ENCODE data around the gene RMND5B.
"Not testable (repeated sequence)": the region's sequence is repeated elsewhere in the genome, so short reads cannot be mapped to it uniquely, and the experiment has no call there.

RMND5B gene, protein sequence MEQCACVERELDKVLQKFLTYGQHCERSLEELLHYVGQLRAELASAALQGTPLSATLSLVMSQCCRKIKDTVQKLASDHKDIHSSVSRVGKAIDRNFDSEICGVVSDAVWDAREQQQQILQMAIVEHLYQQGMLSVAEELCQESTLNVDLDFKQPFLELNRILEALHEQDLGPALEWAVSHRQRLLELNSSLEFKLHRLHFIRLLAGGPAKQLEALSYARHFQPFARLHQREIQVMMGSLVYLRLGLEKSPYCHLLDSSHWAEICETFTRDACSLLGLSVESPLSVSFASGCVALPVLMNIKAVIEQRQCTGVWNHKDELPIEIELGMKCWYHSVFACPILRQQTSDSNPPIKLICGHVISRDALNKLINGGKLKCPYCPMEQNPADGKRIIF

DNA sequence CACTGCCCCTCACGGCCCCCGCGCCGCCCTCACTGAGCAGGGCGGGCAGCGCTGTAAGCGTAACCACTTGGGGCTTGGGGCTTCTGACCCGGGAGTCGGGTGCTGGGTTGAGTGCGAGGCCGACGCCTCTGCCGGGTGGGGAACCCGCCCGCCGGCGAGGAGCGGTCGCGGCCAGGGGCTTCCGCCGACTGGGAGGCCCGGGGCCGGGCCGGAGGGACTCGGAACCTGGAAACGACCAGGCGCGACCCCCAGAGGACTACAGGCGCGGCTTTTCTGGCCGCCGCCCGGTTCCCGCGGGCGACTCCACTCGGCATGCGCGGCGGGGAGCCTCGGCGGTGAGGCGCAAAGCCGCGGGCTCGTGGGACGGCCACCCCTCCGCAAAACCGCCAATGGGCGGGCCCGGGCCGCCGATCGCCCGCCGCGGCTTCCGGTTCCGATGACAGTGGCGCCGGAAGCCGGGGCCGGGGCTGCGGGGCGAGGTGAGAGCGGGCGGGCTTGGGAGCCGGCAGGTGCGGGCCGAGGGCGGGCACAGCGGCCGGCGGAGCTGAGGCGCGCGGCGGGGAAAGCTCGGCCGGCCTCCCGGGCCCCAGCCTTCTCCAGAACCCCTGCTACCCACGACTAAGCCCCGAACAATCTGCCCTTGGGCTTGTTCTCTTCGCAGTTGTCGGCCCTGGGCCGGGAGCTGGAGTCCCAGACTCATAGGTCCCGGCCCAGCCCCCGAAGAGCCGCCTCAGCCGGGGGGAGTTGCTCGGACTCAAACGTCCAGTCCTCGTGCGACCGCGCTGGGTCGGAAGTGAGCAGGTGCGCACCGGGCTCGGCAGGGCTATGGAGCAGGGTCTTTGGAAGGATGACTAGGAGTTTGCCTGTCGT lies at the start of gene RMND5B:
Gene RMND5B, plus strand, starts transcription at position 439 of the 870 bp plus-strand sequence. CDS start 7,106 bp downstream, outside the sequence.
- peak; percentile 91 for DNase-seq

DNA sequence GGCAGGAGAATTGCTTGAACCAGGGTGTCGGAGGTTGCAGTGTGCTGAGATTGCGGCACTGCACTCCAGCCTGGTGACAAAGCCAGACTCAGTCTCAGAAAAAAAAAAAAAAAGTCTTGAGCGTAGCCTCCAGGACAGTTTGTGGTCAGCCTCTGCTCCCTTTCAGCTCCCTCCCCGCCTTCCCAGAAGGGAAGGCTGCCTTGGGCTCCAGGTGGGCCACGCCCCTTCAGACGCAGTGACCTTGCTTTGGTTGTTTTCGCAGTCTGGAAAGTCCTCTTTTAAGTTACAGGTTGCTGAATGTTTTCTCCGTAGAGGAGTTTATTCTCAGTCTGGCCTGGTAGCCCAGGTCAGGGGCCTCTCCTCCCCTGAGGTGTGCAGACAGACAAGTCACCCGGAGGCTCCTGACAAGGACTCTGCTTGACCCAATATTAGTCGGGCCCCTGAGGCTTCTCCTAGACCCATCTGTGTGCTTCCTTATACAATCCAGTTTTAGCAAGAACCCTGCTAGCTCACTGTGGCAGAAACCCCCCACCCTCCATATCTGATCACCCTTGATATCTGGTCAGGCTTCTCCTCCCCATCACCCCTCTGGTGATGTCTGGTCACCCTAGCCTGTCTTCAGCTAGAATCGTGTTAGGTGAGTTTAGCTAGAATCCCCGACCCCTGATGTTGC lies 49.1 kb upstream of the RMND5B start:
- no peak for DNase-seq

DNA sequence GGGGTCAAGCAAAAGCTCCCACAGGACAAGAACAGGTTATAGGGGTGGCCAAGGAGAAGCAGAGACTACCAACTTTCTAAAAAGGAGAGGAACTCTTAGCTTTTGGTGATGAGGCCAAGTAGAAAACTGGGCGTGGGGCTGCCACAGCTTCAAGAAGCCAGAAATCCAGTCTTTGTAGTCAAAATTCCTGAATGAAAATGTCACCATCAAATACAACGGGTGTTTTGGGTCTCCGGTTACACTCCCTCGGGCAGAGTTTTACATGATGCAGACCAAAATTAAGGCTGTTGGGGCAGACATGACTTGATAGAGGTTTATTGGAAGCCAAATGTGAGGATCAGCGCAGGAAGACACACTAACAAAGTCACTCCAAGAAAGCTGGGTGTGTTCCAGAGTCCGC lies 46.9 kb upstream of the RMND5B start:
- DNase-seq = no peak

DNA sequence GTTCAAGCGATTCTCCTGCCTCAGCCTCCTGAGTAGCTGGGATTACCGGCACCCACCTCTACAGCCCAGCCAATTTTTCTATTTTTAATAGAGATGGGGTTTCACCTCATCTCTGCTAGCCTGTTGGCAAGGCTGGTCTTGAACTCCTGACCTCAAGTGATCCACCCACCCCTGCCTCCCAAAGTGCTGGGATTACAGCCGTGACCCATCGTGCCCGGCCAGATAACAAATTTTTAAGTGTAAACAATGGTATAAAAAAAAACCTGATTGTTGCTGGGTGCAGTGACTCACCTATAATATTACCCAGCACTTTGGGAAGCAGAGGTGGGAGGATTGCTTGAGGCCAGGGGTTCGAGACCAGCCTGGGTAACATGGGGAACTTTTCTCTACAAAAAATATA lies 45.5 kb upstream of the RMND5B start:
- no peak for DNase-seq

DNA sequence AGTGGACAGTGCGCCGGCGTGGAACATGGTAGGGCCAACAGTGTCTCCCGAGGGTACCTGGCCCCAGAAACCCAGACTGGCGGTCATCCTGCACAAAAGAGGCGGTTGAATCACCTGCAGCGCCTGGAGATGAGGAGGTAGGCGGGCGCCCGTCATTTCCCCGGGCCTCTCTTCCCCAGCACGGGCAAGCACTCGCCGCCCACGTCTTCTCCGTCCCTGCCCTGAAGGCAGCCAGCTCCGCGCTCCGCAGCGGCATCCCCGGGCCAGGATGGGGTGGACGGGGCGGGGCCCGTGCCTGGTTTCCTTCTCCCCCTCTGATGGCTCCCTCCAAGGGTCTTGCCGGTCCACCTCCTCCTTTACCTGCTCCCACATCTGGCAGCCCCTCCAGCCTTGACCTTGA lies 44.5 kb upstream of the RMND5B start:
- DNase-seq = no peak

DNA sequence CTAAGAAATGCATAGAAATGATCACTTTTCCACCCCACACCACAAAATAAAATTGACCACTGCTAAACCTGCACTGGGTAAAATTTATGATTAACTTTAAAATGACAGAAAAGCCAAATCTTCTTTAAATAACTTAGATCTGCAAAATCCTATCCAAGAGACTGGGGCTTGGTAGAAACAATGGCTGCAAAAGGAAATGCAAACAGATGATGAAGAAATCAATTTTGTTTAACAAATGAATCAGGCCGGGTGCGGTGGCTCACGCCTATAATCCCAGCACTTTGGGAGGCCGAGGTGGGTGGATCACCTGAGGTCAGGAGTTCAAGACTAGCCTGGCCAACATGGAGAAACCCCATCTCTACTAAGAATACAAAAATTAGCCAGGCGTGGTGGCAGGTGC lies 43.6 kb upstream of the RMND5B start:
- DNase-seq = not testable (repeated sequence)

DNA sequence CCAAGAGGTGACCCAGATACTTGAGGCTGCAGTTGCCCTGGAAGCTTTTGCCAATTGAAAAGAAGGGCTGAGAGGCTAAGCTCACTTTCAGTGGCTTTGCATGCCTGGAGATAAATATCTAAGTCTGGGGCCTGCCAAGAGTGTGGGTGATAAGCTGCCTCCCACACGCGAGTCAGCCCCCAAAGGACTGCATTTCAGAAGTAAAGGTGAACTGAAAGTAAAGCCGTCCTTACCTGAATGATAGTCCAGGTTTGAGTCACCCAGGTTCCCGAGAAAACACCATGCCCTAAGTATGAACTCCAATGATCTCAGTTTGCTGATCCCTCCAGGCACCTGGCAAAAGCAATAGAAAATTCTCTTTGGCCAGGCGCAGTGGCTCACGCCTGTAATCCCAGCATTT lies 40.0 kb upstream of the RMND5B start:
- DNase-seq = no peak

DNA sequence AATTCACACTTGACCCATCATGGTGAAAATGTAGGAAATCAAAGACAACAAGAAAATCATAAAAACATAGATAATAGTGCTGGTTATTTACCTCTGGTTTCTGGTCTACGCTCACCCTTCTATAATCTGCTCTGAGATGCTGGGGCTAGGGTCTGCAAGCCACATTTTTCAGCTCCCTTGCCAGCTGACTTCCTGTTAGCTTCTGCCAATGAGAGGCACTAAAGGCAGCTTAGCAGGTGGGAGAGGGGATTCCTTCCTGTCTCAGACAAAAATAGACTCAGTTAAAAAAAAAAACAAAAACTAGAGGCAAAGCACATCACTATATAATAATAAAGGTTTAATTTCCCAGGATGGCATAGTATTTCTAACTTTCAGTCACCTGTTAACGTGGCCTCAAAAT lies 37.7 kb upstream of the RMND5B start:
- DNase-seq = no peak

DNA sequence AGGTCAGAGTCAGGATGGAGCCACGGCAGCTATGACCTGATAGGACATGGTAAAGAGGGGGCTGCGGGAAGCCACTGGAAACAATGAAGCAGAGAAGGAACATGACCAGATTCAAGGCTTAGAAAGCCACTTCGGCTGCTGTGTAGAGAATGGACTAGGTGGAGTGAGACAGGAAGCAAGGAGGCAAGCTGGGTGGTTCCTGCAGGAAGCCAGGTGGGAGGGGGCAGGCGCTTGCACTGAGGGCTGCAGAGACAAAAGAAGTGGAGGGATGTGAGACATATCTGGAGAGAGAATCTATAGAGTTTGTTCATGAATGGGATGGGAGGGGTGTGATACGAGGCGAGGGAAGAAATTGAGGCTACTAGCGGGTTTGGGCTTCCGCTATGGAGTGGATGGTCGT lies 36.5 kb upstream of the RMND5B start:
- no peak for DNase-seq

DNA sequence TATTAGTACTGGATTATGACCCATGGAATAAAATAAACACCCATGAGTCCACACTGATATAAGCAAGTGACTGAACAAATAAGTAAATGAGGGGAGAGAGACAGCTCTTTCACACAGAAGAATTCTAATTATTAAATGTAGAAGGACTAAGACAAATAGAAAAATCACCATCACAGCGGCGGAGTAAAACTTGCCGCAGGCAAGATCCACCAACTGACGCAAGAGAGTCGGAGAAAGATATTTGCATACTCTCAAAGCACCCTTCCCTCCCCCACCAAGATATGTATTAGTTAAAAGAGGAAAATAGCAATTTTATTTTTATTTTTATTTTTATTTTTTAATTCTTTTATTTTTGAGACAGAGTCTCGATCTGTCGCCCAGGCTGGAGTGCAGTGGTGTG lies 32.1 kb upstream of the RMND5B start:
- no peak for DNase-seq

DNA sequence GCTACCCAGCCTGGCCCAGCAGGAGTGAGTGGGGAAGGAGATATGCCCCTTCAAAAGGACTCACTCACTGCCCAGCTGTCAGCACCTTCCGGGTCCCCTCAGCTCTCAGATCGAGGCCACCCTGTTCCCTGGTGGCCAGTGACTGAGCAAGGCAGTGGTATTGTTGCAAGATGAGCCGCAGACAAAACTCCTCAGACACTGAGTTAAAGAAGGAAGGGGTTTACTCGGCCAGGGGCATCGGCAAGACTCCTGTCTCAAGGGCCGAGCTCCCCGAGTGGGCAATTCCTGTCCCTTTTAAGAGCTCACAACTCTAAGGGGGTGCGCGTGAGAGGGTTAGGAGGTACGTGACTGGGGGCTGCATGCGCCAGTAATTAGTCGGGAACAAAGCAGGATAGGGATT lies 27.2 kb upstream of the RMND5B start:
- DNase-seq = no peak

DNA sequence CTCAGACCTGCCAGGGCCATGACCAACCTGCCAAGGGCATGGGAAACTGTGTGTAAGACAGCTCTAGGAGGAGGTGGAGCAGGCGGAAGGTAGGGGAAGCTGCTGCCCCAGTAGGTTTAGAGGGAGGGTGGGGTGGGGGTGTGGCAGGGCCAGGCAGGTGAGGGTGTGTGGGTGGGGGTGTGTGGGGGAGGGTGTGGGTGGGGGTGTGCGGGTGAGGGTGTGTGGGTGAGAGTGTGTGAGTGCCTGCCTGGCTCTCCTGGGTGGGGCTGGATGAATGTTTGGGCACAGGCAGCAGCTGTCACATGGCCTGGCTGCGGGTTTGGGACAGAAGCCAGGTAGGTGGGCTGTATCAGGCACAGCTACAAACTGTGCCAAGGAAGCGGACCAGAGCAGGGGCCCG lies 26.3 kb upstream of the RMND5B start:
- no peak for DNase-seq

DNA sequence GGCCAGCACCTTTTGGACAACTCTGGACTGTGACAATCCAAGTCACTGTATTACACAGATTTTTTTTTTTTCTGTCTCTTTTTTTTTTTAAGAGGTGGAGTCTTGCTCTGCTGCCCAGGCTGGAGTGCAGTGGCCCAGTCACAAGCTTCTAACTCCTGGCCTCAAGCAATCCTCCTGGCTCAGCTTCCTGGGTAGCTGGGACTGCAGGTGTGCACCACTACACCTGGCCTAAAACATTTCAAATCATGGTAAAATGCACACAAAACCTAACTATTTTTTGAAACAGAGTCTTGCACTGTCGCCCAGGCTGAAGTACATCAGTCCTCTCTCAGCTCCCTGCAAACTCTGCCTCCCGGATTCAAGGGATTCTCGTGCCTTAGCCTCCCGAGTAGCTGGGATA lies 24.7 kb upstream of the RMND5B start:
- DNase-seq = no peak

DNA sequence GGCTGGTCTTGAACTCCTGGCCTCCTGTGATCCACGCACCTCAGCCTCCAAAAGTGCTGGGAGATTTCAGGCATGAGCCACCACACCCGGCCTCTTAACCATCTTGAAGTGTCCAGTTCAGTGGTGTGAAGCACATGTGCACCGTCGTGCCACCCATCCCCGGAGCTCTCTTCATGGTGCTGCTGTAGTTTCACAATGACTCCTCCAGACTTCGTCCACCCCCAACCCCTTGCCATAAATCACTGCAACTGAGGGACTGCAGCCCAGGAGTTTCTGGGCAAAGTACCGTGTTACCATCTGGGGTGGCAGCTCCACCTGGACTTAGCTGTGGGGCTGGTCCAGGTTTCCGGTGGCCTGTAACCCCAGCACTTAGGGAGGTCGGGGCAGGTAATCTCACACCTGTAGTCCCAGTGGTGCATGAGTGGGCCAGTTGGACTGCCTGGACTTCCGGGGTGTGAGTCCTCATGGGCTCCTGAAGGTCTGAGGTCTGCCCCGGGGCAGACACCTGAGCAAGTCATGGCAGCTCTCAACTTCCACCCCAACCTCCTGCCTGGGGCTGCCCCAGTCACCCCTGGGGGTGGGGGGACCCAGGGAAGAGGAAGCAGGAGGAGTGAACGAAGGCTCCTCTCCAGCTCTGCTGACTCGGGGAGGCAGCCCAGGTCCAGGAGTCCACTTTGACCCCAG lies 24.1 kb upstream of the RMND5B start:
- no peak for DNase-seq

DNA sequence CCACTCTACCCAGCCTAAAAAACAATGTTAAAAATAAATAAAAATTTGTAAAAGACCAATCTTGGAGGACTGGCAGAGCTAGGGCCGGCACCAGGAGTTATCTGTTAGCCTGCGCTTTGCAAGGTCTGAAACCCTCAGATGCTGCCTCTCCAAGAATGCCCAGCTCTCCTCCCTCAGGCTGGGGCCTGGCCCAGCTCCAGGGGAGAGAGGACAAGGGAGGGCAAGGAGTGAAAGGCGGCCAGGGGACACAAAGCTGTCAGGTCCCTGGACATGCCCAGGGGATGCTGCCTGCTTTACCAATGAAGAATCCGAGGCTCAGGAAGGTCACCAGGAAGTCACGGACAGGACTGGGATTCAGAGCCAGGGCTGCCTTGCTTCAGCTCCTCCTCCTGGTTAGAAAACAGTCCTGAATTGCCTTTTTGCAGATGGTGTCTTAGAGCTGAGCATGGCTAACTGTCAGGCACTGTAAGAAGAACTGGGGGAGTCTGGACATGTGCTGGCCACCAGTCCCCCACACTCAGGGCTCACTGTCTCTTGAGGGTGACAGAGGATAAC lies 23.0 kb upstream of the RMND5B start:
- no peak for DNase-seq

DNA sequence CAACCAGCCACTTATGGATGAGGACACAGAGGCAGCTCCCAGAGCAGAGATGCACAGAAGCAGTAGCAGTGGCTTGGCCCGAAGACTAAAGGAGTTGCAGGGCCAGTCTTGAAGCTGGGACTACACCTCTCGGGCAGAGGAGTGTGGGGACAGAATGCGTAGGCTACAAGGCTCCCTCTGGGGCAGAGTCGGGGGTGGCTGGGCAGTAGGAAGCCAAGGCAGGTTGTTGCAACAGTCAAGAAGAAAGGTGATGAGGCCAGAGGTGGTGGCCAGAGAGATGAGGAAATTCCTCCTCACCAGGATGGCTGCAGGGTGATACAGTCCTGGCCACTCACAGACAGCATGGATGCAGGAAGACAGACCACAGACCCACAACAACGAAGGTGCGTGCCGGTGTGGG lies 22.4 kb upstream of the RMND5B start:
- no peak for DNase-seq

DNA sequence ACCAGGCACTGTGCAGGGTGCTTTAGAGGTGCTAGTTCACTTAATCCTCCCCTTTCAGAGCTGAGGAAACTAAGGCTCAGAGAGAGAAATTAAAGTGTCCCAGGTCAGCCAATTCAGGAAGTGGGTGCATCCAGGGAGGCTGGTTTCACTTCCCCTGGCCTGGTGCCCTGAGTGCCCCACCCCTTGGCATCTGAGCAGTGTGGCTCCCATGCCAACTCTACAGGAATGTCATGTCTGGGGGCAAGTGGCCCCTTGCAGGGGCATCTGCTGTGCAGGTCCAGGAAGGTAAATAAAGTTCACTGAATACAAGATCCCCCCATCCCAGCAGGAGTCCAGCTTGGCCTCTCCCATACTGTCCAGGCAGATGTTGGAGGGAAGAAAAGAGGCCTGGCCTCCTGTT lies 21.8 kb upstream of the RMND5B start:
- no peak for DNase-seq

DNA sequence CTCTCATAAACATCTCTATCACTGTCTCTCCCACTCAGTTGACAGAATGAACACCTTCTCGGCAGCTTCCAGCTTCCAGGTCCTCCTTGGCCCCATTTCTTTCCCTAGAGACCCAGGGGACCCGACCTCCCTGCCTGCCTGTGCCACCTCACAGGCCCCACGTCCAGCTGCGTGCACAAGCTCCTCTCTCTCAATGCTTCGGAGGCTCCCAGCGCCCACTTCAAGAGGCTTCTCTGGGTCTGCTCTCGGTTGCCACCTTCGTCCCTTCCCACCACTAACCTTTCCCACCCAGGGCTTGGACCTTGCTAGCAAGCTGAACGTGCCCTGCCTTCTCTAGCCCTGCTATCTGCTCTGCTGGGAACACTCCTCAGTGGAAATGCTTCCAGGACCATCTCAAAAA lies 20.3 kb upstream of the RMND5B start:
- no peak for DNase-seq

DNA sequence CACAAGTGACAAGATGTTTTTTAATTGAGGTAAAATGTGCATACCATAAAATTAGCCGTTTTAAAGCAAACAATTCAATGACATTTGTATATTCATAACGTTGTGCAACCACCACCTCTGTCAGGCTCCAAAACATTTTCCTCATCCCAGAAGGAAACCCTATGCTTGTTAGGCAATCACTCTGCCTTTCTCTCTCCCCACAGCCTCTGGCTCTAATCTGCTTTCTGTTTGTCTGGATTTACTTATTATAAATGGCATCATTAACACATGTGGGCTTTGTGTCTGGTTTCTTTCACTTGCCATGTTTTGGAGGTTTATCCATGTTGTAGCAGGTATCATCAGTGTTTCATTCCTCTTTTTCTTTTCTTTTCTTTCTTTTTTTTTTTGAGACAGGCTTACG lies 18.9 kb upstream of the RMND5B start:
- DNase-seq = no peak

DNA sequence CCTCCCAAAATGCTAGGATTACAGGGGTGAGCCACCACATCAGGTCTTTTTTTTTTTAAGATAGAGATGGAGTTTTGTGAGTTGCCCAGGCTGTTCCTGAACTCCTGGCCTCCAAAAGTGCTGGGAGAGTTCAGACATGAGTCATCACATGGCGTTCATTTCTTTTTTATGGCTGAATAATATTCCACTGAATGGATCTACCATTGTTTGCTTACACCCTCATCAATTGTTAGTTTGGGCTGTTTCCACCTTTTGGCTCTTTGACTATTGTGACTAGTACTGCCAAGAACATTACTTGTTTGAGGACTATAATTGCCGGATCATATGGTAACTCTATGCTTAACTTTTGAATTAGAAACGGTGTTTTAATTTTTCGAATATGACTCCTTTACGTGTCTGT lies 18.3 kb upstream of the RMND5B start:
- DNase-seq = no peak

DNA sequence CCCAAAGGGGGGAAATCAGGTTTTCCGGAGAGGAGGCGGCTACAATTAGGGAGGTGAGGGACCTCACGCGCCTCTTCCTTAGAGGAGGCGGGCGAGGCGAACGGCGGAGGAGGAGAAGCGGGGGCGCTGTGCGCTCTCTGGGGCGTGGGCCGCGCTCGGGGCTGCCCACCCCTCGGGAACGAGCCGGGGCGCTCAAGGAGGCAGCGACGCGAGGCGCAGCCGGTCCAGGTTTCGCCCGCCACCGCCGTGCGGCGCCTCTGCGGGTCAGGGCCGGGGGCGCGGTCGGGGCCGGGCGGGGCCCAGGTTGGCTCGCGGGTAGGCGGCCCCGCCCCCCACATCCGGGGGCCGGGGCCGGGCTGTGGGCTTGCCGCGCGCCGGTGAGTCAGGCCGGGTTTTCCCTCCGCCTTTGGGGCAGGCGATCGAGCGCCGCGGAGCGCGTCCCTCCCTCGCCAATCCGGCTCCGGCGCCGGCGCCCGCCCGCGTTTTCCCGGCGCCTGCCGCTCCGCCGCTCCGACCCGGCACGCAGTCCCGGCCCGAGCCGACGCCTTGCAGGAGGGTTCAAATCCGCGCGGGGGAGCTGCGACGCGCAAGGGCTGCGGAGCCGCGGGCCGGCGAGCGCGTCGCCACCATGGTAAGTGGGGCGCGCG lies 17.6 kb upstream of the RMND5B start, which contains the start of gene N4BP3:
Gene N4BP3, plus strand, starts transcription at position 392 of the 647 bp plus-strand sequence. CDS start 6,052 bp downstream, outside the sequence.
- peak; percentile 89 for DNase-seq

DNA sequence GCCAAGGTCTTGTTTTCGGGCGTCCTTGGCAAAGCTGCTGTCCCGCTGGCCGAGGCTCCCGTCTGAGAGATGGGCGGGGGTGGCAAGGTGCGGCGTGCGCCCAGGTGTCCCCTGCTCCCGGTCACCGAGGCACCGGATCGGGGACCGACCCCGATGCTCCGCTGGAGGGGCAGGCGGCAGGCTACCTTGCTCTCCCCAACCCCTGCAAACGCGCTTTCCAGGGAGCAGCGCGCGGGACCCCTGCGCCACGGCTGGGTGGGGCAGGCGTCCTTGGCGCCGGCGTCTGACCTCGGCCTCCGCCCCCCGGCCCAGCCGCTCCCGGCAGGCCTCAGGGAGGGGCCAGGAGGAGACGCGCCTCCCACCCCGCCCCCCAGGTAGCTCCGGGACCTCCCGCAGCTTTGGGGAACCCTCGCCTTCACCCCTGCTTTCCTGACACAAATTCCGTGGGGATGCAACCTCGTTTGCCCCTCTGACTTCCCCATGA lies 16.9 kb upstream of the RMND5B start:
- DNase-seq = peak; percentile 18
